ENCODE data around the gene ZNF727. TPM values are rescaled to one million over a fixed set of nuclear protein-coding genes. Genes with fewer than 3 reads are reported as not detected.

The ZNF727 gene
- total RNA-seq, result 0.17 and 0.29 TPM in 2 replicates

GRCh38 chr7:64045301-64046040 is at the start of gene ZNF727:
Gene ZNF727, plus strand, starts transcription at chr7:64045434. Its CDS starts 188 bp downstream, at chr7:64045622.

GRCh38 chr7:63998549-63998948 is 46.7 kb upstream of the ZNF727 start, which contains the start of gene ZNF722:
Gene ZNF722, plus strand, starts transcription at chr7:63998849. Its CDS starts 113 bp downstream, at chr7:63998962.

Other genes starting within 250 kb of the ZNF727 start
- gene ZNF722, start 46.6 kb upstream of the ZNF727 start, total RNA-seq, result not detected in 2 replicates
- not detected in 2 replicates for gene ZNF735, start 161.8 kb downstream of the ZNF727 start, total RNA-seq
- gene ZNF679, start 183.0 kb downstream of the ZNF727 start, total RNA-seq, result not detected in 2 replicates

All from smooth muscle cell of trachea (primary cell).